ENCODE measurements around the gene CYP27B1.

GRCh38 chr12:57816001-57816854 is 49.4 kb upstream of the CYP27B1 start:
- TF ChIP-seq POLR2A (IDR thresholded peaks at IDR 0.05) (no peak), EP300 (IDR thresholded peaks at IDR 0.05) (no peak)
- TF ChIP-seq, protein P1, sequence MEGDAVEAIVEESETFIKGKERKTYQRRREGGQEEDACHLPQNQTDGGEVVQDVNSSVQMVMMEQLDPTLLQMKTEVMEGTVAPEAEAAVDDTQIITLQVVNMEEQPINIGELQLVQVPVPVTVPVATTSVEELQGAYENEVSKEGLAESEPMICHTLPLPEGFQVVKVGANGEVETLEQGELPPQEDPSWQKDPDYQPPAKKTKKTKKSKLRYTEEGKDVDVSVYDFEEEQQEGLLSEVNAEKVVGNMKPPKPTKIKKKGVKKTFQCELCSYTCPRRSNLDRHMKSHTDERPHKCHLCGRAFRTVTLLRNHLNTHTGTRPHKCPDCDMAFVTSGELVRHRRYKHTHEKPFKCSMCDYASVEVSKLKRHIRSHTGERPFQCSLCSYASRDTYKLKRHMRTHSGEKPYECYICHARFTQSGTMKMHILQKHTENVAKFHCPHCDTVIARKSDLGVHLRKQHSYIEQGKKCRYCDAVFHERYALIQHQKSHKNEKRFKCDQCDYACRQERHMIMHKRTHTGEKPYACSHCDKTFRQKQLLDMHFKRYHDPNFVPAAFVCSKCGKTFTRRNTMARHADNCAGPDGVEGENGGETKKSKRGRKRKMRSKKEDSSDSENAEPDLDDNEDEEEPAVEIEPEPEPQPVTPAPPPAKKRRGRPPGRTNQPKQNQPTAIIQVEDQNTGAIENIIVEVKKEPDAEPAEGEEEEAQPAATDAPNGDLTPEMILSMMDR (IDR thresholded peaks at IDR 0.05) = no peak
